Measurements from ENCODE around the gene SLC22A31. TPM values are rescaled to one million over a fixed set of nuclear protein-coding genes. Genes with fewer than 3 reads are reported as not detected.
A peak's percentile ranks its signal among the peaks of the same experiment; 100 is the strongest.
"Not testable (repeated sequence)": the region's sequence is repeated elsewhere in the genome, so short reads cannot be mapped to it uniquely, and the experiment has no call there.

SLC22A31 gene
- total RNA-seq, 1 donor from 2014 or later = 1.7 TPM

DNA sequence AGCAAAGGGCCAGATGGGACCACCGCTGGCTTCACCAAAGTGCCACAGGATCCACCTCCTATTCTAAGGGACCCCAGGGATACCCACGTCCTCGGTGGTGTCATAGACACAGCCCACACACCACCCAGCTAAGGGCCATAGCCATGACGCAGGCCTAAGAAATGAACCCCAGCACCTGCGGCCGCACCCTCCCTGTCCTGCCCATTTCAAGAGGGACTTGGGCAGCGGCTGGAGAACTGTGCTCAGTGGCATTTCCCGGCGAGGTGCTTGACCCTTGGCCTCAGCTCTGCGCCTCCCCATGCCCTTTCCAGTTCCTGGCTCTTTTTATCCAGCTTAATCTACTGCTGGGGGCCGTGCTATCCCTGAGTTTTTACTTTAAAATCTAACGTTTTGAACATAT, 44.4 kb upstream of the SLC22A31 start:
- no peak overlapping the region for H3K27ac Mint-ChIP-seq
- no peaks in the 10 kb centered on the region for H3K36me3 Mint-ChIP-seq
- H3K9me3 Mint-ChIP-seq = peaks cover under 1% of the 10 kb centered on the region
- H3K27me3 Mint-ChIP-seq (ENCODE audit: low read depth) = peaks cover 4% of the 10 kb centered on the region
- TF ChIP-seq, protein P1, sequence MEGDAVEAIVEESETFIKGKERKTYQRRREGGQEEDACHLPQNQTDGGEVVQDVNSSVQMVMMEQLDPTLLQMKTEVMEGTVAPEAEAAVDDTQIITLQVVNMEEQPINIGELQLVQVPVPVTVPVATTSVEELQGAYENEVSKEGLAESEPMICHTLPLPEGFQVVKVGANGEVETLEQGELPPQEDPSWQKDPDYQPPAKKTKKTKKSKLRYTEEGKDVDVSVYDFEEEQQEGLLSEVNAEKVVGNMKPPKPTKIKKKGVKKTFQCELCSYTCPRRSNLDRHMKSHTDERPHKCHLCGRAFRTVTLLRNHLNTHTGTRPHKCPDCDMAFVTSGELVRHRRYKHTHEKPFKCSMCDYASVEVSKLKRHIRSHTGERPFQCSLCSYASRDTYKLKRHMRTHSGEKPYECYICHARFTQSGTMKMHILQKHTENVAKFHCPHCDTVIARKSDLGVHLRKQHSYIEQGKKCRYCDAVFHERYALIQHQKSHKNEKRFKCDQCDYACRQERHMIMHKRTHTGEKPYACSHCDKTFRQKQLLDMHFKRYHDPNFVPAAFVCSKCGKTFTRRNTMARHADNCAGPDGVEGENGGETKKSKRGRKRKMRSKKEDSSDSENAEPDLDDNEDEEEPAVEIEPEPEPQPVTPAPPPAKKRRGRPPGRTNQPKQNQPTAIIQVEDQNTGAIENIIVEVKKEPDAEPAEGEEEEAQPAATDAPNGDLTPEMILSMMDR (IDR thresholded peaks at IDR 0.05; ENCODE audit: unreplicated experiment) = no peak
- H3K4me1 Mint-ChIP-seq = peaks cover 14% of the 10 kb centered on the region
- no peak for DNase-seq (ENCODE audit: low spot score in 2 of 2, unreplicated experiment in 2 of 2)
- H3K4me3 Mint-ChIP-seq = no peak overlapping the region

DNA sequence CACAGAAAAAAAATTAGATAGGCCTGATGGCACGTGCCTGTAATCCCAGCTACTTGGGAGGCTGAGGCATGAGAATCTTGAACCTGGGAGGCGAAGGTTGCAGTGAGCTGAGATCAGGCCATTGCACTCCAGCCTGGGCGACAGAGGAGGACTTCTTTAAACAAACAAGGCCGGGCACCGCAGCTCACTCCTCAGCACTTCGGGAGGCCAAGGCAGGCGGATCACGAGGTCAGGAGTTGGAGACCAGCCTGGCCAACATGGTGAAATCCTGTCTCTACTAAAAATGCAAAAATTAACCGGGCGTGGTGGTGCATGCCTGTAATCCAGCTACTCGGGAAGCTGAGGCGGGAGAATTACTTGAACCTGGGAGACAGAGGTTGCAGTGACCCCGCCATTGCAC, 43.9 kb upstream of the SLC22A31 start:
- peaks cover 14% of the 10 kb centered on the region for H3K4me1 Mint-ChIP-seq

DNA sequence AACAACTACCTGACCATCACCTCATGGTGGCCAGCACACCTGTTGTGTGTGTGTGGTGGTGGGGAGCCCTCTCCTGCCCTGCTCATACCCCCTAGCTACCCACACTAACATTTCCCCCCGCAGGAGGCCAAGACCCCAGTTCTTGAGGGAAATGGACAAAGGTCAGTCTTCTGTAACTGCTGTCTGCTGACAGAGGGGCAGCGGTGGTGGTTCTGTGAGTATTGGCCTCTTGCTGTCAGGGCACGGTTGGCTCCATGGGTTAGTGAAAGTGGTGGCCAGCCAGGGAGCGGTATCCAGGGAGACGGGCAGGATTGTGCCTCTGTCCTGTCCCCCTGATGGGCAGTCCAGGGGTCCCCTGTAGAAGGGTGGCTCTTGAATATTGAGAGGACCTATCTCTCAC, 43.3 kb upstream of the SLC22A31 start:
- Mint-ChIP-seq H3K4me3 (no peak overlapping the region), H3K9me3 (no peaks in the 10 kb centered on the region), H3K27ac (no peak overlapping the region), H3K27me3 (ENCODE audit: low read depth) (peaks cover 4% of the 10 kb centered on the region), H3K36me3 (no peaks in the 10 kb centered on the region), H3K4me1 (peaks cover 14% of the 10 kb centered on the region)
- TF ChIP-seq, protein P1 (IDR thresholded peaks at IDR 0.05; ENCODE audit: unreplicated experiment) = no peak
- no peak for DNase-seq (ENCODE audit: low spot score in 2 of 2, unreplicated experiment in 2 of 2)

More for the DNA sequence above, 43.9 kb upstream of the SLC22A31 start:
- DNase-seq (ENCODE audit: low spot score in 2 of 2, unreplicated experiment in 2 of 2); H3K27me3 Mint-ChIP-seq (ENCODE audit: low read depth); H3K36me3 Mint-ChIP-seq; H3K4me3 Mint-ChIP-seq; H3K27ac Mint-ChIP-seq; H3K9me3 Mint-ChIP-seq: not testable (repeated sequence)

DNA sequence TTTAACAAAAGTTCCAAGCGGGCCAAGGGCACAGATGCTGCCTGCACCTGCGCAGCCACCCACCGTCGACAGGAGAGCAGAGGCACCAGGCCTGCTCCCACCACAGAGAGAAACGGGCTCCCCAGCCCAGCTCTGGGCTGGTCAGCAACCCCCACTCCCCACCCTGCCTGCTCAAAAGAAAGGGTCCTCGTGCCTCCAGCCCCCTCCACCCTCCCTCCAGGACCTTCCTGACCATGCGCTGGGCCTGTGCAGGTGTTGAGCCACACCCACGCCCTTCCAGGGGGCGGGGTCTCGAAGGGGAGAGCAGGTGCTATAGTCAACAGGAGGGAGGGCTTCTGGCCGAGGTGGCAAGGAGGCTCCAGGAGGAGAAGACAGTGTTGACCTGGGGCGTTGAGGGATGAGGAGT, 42.5 kb upstream of the SLC22A31 start:
- no peaks in the 10 kb centered on the region for H3K36me3 Mint-ChIP-seq
- DNase-seq (ENCODE audit: low spot score in 2 of 2, unreplicated experiment in 2 of 2) = no peak
- no peak overlapping the region for H3K27ac Mint-ChIP-seq
- TF ChIP-seq, protein P1 (IDR thresholded peaks at IDR 0.05; ENCODE audit: unreplicated experiment) = no peak
- peaks cover 4% of the 10 kb centered on the region for H3K27me3 Mint-ChIP-seq (ENCODE audit: low read depth)
- peaks cover 14% of the 10 kb centered on the region for H3K4me1 Mint-ChIP-seq
- no peaks in the 10 kb centered on the region for H3K9me3 Mint-ChIP-seq
- H3K4me3 Mint-ChIP-seq = peak overlapping the region; percentile 20

DNA sequence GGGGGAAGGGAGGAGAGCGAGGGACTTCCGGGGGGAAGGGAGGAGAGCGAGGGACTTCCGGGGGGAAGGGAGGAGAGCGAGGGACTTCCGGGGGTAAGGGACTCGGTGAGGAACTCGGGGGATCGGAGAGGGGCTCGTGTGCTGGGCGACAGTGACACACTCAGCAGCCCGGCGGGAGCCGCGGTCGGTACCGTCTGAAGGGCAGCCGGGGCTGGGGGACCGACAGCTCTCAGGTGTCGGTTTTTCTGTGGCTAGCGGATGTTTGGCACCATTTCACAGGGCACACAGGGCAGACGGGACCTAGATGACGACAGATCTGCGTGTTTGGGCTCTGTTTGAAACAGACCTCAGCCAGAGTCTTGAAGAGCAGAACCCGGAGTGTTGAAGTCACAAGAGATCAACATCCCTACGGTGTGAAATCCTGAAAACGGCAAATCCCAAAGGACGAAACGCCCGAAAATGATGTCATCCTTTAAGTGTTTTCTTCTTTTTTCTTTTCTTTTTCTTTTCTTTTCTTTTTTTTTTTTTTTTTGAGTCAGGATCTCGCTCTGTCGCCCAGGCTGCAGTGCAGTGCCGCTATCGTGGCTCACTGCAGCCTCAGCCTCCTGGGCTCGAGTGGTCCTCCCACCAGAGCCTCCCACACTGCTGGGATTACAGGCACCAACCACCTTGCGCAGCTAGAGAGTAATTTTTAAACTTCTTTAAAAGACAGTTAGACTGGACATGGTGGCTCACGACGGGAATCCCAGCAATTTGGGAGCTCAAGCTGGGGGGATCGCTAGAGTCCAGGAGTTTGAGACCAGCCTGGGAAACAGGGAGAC, 41.1 kb upstream of the SLC22A31 start:
- peak overlapping the region; percentile 92 for H3K4me3 Mint-ChIP-seq
- H3K4me1 Mint-ChIP-seq = peaks cover 10% of the 10 kb centered on the region
- H3K27ac Mint-ChIP-seq = peak overlapping the region; percentile 99
- H3K36me3 Mint-ChIP-seq = no peaks in the 10 kb centered on the region
- peaks cover 3% of the 10 kb centered on the region for H3K27me3 Mint-ChIP-seq (ENCODE audit: low read depth)
- no peaks in the 10 kb centered on the region for H3K9me3 Mint-ChIP-seq
- TF ChIP-seq, protein P1 (IDR thresholded peaks at IDR 0.05; ENCODE audit: unreplicated experiment) = no peak
- peak; percentile 49 to 79 for DNase-seq (ENCODE audit: low spot score in 2 of 2, unreplicated experiment in 2 of 2)

DNA sequence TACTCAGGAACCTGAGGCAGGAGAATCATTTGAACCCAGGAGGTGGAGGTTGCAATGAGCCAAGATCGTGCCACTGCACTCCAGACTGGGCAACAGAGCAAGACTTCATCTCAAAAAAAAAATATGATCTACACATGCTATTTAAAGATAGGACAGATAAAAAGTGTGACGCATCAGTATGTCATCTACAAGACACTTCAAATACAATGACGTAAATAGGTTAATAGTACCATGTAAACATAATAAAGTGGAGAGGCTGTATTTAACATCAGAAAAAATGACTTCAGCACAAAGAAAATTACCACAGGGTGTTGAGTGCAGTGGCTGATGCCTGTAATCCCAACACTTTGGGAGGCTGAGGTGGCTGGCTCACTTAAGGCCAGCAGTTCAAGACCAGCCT, 37.4 kb upstream of the SLC22A31 start:
- DNase-seq (ENCODE audit: low spot score in 2 of 2, unreplicated experiment in 2 of 2) = no peak
- TF ChIP-seq, protein P1 (IDR thresholded peaks at IDR 0.05; ENCODE audit: unreplicated experiment) = no peak
- no peaks in the 10 kb centered on the region for H3K27me3 Mint-ChIP-seq (ENCODE audit: low read depth)
- H3K4me1 Mint-ChIP-seq = peaks cover 7% of the 10 kb centered on the region
- H3K27ac Mint-ChIP-seq = no peak overlapping the region
- H3K36me3 Mint-ChIP-seq = peaks cover 25% of the 10 kb centered on the region
- H3K9me3 Mint-ChIP-seq = peaks cover 16% of the 10 kb centered on the region
- no peak overlapping the region for H3K4me3 Mint-ChIP-seq
